Lower lobe of right lung (tissue), 2 donors: ENCODE data around the gene RPL26. TPM values are rescaled to one million over a fixed set of nuclear protein-coding genes. Genes with fewer than 3 reads are reported as not detected.

Experiments used
- ATAC-seq, 2 donors: fragments of 200-7000 bp; cut with Tn5 transposase; one replicate each; pipeline ENCODE4 v1.9.1; 2020 to 2022; ENCODE audit warnings: mild to moderate bottlenecking in 2 of 2, moderate library complexity in 2 of 2
- DNase-seq: peaks from one replicate; pipeline ENCODE4 v3.0.0-alpha.2; 2020
- H3K27ac ChIP-seq: fragments of 200-600 bp; one replicate; pipeline ENCODE4 v1.8.0; 2022
- H3K27me3 ChIP-seq: fragments of 200-600 bp; one replicate; pipeline ENCODE4 v1.8.0; 2022; ENCODE audit warnings: low read depth
- H3K36me3 ChIP-seq: fragments of 200-600 bp; one replicate; pipeline ENCODE4 v1.8.0; 2022; ENCODE audit warnings: mild to moderate bottlenecking
- H3K4me1 ChIP-seq: fragments of 200-600 bp; one replicate; pipeline ENCODE4 v1.8.0; 2022
- H3K4me3 ChIP-seq: fragments of 200-600 bp; one replicate; pipeline ENCODE4 v1.8.0; 2022; ENCODE audit warnings: mild to moderate bottlenecking
- H3K9me3 ChIP-seq: fragments of 200-600 bp; one replicate; pipeline ENCODE4 v1.8.0; 2022
- intact Hi-C: fragments of 100-400 bp; cut with DNase I; formaldehyde crosslinking; loops from one replicate; pipeline ENCODE4 v1.11.0; 2022
- long read RNA-seq: library from polyadenylated mRNA; unstranded; transcript quantifications from one replicate; pipeline ENCODE4 v2.0.0, GENCODE V29; 2021
- total RNA-seq: library from RNA; stranded (reverse); fragmentation: NEBNext Ultra II Directional; extraction: Animal tissue kit (Norgen Biotek cat#: 25700); gene quantifications from one replicate; pipeline ENCODE4 v1.2.1, GENCODE V29; 2021
- TF ChIP-seq, protein P1 (sequence below): fragments of 200-600 bp; IDR thresholded peaks from one replicate; pipeline ENCODE4 v1.8.0; 2022; ENCODE audit warnings: antibody characterized with exemption, mild to moderate bottlenecking
- donor health status: DM: no; HTN: yes; CAD: no; lungs with severe emphysema.

Gene RPL26
- total RNA-seq: 1,194 TPM
- long read RNA-seq, transcript RPL26-209 (4 exons, 870 nt): minor isoform, 5 of 279 reads
- long read RNA-seq, transcript RPL26-214 (4 exons, 528 nt): major isoform, 261 of 279 reads
- long read RNA-seq, partial matches to known transcripts: 9 of 279 reads
- long read RNA-seq, other reads (novel, unspliced or antisense): 2 of 279 reads

DNA sequence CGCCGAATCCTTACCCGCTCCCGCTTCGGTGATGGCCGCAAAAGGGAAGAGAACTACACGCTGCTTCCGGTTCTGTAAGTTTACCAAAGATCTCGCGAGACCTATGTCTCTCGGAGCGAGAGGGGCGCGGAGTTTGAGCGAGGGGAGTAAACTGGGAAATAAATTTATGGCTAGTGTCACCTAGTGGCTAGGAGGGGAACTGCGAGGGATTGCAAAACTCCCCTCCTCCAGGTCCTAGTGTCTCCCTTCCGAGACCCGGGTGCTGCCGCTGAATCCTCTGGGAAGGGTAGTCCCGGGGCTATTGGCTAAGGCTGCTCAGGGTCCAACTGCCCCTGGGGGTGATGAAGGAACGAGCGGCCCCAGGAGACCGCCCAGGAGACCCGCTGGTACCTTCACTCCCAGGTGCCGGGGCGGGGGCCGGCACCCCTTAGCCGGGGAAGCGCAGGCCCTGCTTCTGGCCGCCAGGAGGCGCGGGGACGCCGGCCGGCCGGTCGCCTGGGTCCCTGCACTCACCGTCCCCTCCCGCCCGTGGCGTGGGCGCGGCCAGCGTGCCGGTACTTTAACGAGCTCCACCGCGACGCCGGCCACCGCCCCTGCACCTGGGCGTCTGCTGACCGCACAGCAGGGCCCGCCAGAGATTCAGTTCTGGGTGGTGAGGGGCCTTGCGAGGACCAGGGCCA lies at the start of gene RPL26:
Gene RPL26 (minus strand): TSS at position 51 of the 680 bp plus-strand sequence. CDS start 883 bp downstream, outside the sequence.
- no peaks in the 10 kb centered on the region for H3K27me3 ChIP-seq
- H3K9me3 ChIP-seq: no peaks in the 10 kb centered on the region
- ATAC-seq (peak; percentile 97 to 98), DNase-seq (peak; percentile 96)
- intact Hi-C loops: no loop called here
- peaks cover 38% of the 10 kb centered on the region for H3K4me1 ChIP-seq
- peak within 1 kb of the TSS; percentile 86 for H3K27ac ChIP-seq
- peaks cover 37% of the 10 kb centered on the region for H3K36me3 ChIP-seq
- TF ChIP-seq, protein P1, sequence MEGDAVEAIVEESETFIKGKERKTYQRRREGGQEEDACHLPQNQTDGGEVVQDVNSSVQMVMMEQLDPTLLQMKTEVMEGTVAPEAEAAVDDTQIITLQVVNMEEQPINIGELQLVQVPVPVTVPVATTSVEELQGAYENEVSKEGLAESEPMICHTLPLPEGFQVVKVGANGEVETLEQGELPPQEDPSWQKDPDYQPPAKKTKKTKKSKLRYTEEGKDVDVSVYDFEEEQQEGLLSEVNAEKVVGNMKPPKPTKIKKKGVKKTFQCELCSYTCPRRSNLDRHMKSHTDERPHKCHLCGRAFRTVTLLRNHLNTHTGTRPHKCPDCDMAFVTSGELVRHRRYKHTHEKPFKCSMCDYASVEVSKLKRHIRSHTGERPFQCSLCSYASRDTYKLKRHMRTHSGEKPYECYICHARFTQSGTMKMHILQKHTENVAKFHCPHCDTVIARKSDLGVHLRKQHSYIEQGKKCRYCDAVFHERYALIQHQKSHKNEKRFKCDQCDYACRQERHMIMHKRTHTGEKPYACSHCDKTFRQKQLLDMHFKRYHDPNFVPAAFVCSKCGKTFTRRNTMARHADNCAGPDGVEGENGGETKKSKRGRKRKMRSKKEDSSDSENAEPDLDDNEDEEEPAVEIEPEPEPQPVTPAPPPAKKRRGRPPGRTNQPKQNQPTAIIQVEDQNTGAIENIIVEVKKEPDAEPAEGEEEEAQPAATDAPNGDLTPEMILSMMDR: peak; percentile 99
- H3K4me3 ChIP-seq: peak within 1 kb of the TSS; percentile 67

DNA sequence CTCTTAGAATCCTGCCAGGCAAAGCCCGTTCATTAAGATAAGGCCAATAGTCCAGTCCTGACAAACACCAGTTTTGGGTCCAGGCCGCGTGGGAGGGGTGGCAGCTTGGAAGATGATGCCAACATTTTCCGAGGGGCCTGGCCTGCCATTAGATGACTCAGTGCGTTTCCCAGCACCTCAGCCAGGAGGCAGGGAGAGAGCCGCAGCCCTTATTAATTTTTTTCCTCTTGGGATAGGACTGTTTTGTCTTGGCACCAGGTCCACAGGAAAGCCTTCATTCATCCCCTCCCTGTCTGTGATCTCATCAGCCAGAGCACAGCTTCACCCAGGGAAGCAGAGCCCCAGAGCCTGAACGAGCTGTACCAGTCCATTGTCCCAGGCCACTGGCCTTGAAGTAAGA lies 48.0 kb upstream of the RPL26 start:
- H3K9me3 ChIP-seq: no peaks in the 10 kb centered on the region
- no peak for ATAC-seq
- H3K4me1 ChIP-seq: peaks cover 11% of the 10 kb centered on the region
- H3K27ac ChIP-seq: peak overlapping the region; percentile 59
- DNase-seq: no peak
- H3K27me3 ChIP-seq: no peaks in the 10 kb centered on the region
- no peaks in the 10 kb centered on the region for H3K36me3 ChIP-seq
- TF ChIP-seq, protein P1: no peak
- H3K4me3 ChIP-seq: no peak overlapping the region
- intact Hi-C loops: no loop called here

DNA sequence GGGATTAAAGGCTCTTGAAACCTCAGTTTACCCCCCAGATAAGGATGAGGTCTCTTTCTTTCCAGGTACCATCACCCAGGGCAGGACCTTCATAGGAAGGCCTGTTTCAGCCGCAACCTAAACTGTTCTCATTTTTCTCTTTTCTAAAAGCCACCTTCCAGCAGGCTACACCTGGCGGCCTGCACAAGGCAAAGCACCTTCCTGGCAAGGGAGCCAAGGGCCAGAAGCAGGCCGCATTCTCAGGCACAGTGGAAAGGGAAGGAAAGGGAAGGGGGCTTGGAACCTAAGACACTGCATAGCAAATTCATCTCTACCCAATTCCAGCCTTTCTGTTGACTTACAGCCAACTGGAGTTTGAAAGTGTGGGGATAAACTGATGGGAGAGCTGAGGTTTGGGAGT lies 43.8 kb upstream of the RPL26 start:
- Histone ChIP-seq H3K9me3 (no peaks in the 10 kb centered on the region), H3K4me1 (peaks cover 11% of the 10 kb centered on the region), H3K4me3 (no peak overlapping the region), H3K27me3 (no peaks in the 10 kb centered on the region), H3K27ac (no peak overlapping the region), H3K36me3 (no peaks in the 10 kb centered on the region)
- DNase-seq (no peak), ATAC-seq (no peak)
- intact Hi-C loops: no loop called here
- TF ChIP-seq, protein P1: no peak

DNA sequence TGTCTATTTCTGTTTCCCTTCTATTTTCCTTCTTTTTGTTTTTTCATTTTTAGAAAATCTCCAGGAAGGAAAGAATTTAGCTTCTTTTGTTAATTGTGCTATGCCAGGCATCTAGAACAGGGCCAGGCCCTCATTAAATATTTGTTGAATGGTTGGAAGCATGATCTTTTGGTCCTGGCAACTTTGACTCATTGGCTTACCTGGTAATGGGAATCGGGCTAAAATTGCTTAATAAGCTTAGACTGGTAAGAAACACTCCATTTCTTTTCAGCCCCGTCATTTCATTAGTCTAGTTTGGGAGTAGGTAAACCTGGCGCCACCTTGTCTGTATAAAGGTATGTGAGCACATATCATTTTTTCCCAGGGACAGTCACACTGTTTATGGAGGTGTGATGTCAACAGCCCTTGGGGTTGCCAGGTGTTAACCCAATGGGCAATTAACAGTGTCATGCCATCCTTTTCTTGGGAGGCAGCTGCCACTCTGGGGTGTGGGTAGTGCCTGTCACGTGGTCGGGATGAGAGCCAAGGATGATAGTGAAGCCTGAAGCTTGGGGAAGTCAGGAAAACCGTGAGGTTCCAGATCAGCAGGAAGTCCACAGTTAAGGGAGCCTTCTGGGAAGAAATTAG lies 43.2 kb upstream of the RPL26 start:
- Histone ChIP-seq H3K27me3 (no peaks in the 10 kb centered on the region), H3K4me1 (peaks cover 10% of the 10 kb centered on the region), H3K36me3 (no peaks in the 10 kb centered on the region), H3K4me3 (no peak overlapping the region), H3K9me3 (no peaks in the 10 kb centered on the region), H3K27ac (no peak overlapping the region)
- TF ChIP-seq, protein P1: no peak
- ATAC-seq (peak; percentile 52 to 70), DNase-seq (no peak)
- intact Hi-C loops: no loop called here

DNA sequence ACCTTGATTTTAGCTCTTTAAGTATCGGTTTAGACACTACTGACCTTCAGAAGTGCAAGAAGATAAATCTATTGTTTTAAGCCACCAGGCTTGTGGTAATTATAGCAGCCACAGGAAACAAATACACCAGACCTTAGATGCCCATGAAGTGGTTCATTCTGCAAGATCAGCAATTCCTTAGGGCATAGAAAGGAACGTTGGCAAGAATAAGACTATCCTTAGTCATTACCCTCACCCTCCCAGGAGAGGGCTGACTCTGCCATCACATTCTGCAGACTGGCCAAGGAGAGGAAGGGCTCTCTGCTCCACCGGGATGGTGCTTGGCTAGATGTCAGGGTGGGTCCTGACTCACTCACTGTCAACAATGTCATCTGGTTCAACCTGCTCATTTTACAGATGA lies 38.6 kb upstream of the RPL26 start:
- no peak overlapping the region for H3K27ac ChIP-seq
- peaks cover 33% of the 10 kb centered on the region for H3K4me1 ChIP-seq
- DNase-seq (no peak), ATAC-seq (no peak)
- no peaks in the 10 kb centered on the region for H3K9me3 ChIP-seq
- H3K27me3 ChIP-seq: no peaks in the 10 kb centered on the region
- intact Hi-C loops: no loop called here
- TF ChIP-seq, protein P1: no peak
- no peaks in the 10 kb centered on the region for H3K36me3 ChIP-seq
- H3K4me3 ChIP-seq: no peak overlapping the region
